ENCODE measurements around the gene ZBTB8A. TPM values are rescaled to one million over a fixed set of nuclear protein-coding genes. Genes with fewer than 3 reads are reported as not detected.
A peak's percentile ranks its signal among the peaks of the same experiment; 100 is the strongest.

Gene ZBTB8A
- total and polyA plus RNA-seq, 10 donors, result 0.35 to 4.0 (median 2.4) TPM

- Histone ChIP-seq H3K9me3 (no peaks in the 10 kb centered on the region), H3K4me3 (peak overlapping the region; percentile 16 to 77 (median 51)), H3K27me3 (replicated peaks in 1 of 7) (peaks cover 0 to 74% (median 12%) of the 10 kb centered on the region in 7 donors), H3K4me1 (peaks cover 5 to 25% (median 15%) of the 10 kb centered on the region in 6 donors), H3K27ac (peak overlapping the region in 6 of 8 donors; percentile 55 to 79 (median 77)), H3K36me3 (no peaks in the 10 kb centered on the region)
- DNase-seq, result no peak
- no peak for TF ChIP-seq POLR2AphosphoS5 (IDR thresholded peaks at IDR 0.05)
- no peak for TF ChIP-seq POLR2A (IDR thresholded peaks at IDR 0.05)
- TF ChIP-seq CTCF (IDR thresholded peaks at IDR 0.05 in 8 of 11, conservative IDR thresholded peaks at IDR 0.05 in 3 of 11), result no peak
- intact Hi-C loops (cut with DNase I; ENCODE audit: low total_unique reads), result no loop called here
- WGBS, 5 donors, result 2 to 12% (median 6%) methylated on average over 22 to 102 of the region's 102 CpGs
Measured at GRCh38 chr1:32539584-32540571, 651 bp downstream of the ZBTB8A start.

GRCh38 chr1:32540605-32541004, 1.4 kb downstream of the ZBTB8A start:
- H3K4me3 ChIP-seq, result peak overlapping the region in 3 of 8 donors; percentile 50 to 77 (median 56)
- no peak for DNase-seq

GRCh38 chr1:32541064-32541566, 1.9 kb downstream of the ZBTB8A start:
- Histone ChIP-seq H3K27me3 (replicated peaks in 1 of 7) (peaks cover 0 to 74% (median 12%) of the 10 kb centered on the region in 7 donors), H3K4me3 (no peak overlapping the region)
- DNase-seq, result no peak

More at GRCh38 chr1:32540605-32541004, 1.4 kb downstream of the ZBTB8A start:
- no peaks in the 10 kb centered on the region for H3K9me3 ChIP-seq
- no peaks in the 10 kb centered on the region for H3K36me3 ChIP-seq
- 55 to 74% (median 70%) methylated on average over 3 of the region's 3 CpGs for WGBS, 5 donors
- H3K27ac ChIP-seq, result no peak overlapping the region
- peaks cover 5 to 25% (median 15%) of the 10 kb centered on the region in 6 donors for H3K4me1 ChIP-seq
- intact Hi-C loops (cut with DNase I; ENCODE audit: low total_unique reads), result no loop called here
- TF ChIP-seq POLR2AphosphoS5 (IDR thresholded peaks at IDR 0.05), result no peak
- no peak for TF ChIP-seq POLR2A (IDR thresholded peaks at IDR 0.05)
- no peak for TF ChIP-seq CTCF (IDR thresholded peaks at IDR 0.05 in 8 of 11, conservative IDR thresholded peaks at IDR 0.05 in 3 of 11)
- peaks cover 0 to 74% (median 12%) of the 10 kb centered on the region in 7 donors for H3K27me3 ChIP-seq (replicated peaks in 1 of 7)

More at GRCh38 chr1:32541064-32541566, 1.9 kb downstream of the ZBTB8A start:
- TF ChIP-seq POLR2AphosphoS5 (IDR thresholded peaks at IDR 0.05) (no peak), CTCF (IDR thresholded peaks at IDR 0.05 in 8 of 11, conservative IDR thresholded peaks at IDR 0.05 in 3 of 11) (no peak), POLR2A (IDR thresholded peaks at IDR 0.05) (no peak)
- WGBS, 5 donors, result 84 to 95% (median 93%) methylated on average over 2 of the region's 2 CpGs
- no peaks in the 10 kb centered on the region for H3K9me3 ChIP-seq
- intact Hi-C loops (cut with DNase I; ENCODE audit: low total_unique reads), result no loop called here
- H3K36me3 ChIP-seq, result no peaks in the 10 kb centered on the region
- H3K27ac ChIP-seq, result no peak overlapping the region
- H3K4me1 ChIP-seq, result peaks cover 5 to 22% (median 15%) of the 10 kb centered on the region in 6 donors
